ENCODE results near the gene SEMA5A.

- TF ChIP-seq, protein P1, sequence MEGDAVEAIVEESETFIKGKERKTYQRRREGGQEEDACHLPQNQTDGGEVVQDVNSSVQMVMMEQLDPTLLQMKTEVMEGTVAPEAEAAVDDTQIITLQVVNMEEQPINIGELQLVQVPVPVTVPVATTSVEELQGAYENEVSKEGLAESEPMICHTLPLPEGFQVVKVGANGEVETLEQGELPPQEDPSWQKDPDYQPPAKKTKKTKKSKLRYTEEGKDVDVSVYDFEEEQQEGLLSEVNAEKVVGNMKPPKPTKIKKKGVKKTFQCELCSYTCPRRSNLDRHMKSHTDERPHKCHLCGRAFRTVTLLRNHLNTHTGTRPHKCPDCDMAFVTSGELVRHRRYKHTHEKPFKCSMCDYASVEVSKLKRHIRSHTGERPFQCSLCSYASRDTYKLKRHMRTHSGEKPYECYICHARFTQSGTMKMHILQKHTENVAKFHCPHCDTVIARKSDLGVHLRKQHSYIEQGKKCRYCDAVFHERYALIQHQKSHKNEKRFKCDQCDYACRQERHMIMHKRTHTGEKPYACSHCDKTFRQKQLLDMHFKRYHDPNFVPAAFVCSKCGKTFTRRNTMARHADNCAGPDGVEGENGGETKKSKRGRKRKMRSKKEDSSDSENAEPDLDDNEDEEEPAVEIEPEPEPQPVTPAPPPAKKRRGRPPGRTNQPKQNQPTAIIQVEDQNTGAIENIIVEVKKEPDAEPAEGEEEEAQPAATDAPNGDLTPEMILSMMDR (IDR thresholded peaks at IDR 0.05; ENCODE audit: insufficient read depth, low read depth, low read length): no peak
- no peak for TF ChIP-seq EZH2 (IDR thresholded peaks at IDR 0.05; ENCODE audit: insufficient read depth, low read length)
These were observed 42.4 kb upstream of the SEMA5A start for GRCh38 chr5:9588254-9588653.

Data from astrocyte (in vitro differentiated cells and primary cell).